GM23338 (cell line): ENCODE results near the gene TOMM40. TPM values are rescaled to one million over a fixed set of nuclear protein-coding genes. Genes with fewer than 3 reads are reported as not detected.

Source experiments
- ATAC-seq: fragments of 200-7000 bp; cut with Tn5 transposase; 3 replicates; pipeline ENCODE4 v1.9.1; 2020
- DNase-seq: peaks from one replicate; pipeline ENCODE4 v3.0.0-alpha.2; 2015; ENCODE audit warnings: low spot score
- H2AFZ ChIP-seq: fragments of 200-600 bp; sonication (generic); 2 replicates; pipeline ENCODE4 v1.8.0; 2016; ENCODE audit warnings: antibody characterized with exemption, mild to moderate bottlenecking, moderate library complexity
- H3F3A ChIP-seq: fragments of 200-600 bp; sonication (generic); replicated peaks from 2 replicates; pipeline ENCODE4 v1.8.0; 2017; ENCODE audit warnings: antibody characterized with exemption, mixed run types, low read depth
- H3K27ac ChIP-seq: fragments of 200-600 bp; sonication (generic); 2 replicates; pipeline ENCODE4 v1.6.1; 2016; ENCODE audit warnings: low read depth
- H3K27me3 ChIP-seq: fragments of 200-600 bp; sonication (generic); 2 replicates; pipeline ENCODE4 v1.8.0; 2016; ENCODE audit warnings: mild to moderate bottlenecking, mixed run types, moderate library complexity; ENCODE audit not compliant: insufficient read depth
- H3K36me3 ChIP-seq: fragments of 200-600 bp; sonication (generic); 2 replicates; pipeline ENCODE4 v1.8.0; 2016; ENCODE audit warnings: mild to moderate bottlenecking; ENCODE audit not compliant: insufficient read depth
- H3K4me1 ChIP-seq: fragments of 200-600 bp; sonication (generic); 2 replicates; pipeline ENCODE4 v1.8.0; 2016; ENCODE audit warnings: mild to moderate bottlenecking, moderate library complexity; ENCODE audit not compliant: insufficient read depth
- H3K4me2 ChIP-seq: fragments of 200-600 bp; sonication (generic); 2 replicates; pipeline ENCODE4 v1.7.1; 2017; ENCODE audit warnings: mixed run types
- H3K4me3 ChIP-seq: fragments of 200-600 bp; sonication (generic); 2 replicates; pipeline ENCODE4 v1.6.1; 2016; ENCODE audit warnings: mixed run types
- H3K79me2 ChIP-seq: fragments of 200-600 bp; sonication (generic); replicated peaks from 2 replicates; pipeline ENCODE4 v1.8.0; 2017; ENCODE audit warnings: mild to moderate bottlenecking; ENCODE audit not compliant: insufficient read depth
- H3K9me2 ChIP-seq: fragments of 200-600 bp; sonication (generic); 2 replicates; pipeline ENCODE4 v1.8.0; 2017; ENCODE audit not compliant: insufficient read depth
- H4K20me1 ChIP-seq: fragments of 200-600 bp; sonication (generic); replicated peaks from 2 replicates; pipeline ENCODE4 v1.8.0; 2017; ENCODE audit warnings: mild to moderate bottlenecking; ENCODE audit not compliant: insufficient read depth
- H3K27ac Mint-ChIP-seq: 2 replicates; pipeline ENCODE4 v1.8.0; 2020; ENCODE audit warnings: inconsistent platforms, mild to moderate bottlenecking, moderate library complexity, mixed read lengths
- H3K27me3 Mint-ChIP-seq: 3 replicates; pipeline ENCODE4 v1.8.0; 2022; ENCODE audit warnings: low read depth, mild to moderate bottlenecking, moderate library complexity, mixed read lengths, inconsistent platforms; ENCODE audit not compliant: insufficient read depth, poor library complexity
- H3K36me3 Mint-ChIP-seq: 3 replicates; pipeline ENCODE4 v1.8.0; 2021; ENCODE audit warnings: low read depth, mild to moderate bottlenecking, inconsistent platforms, moderate library complexity, mixed read lengths
- H3K4me1 Mint-ChIP-seq: 3 replicates; pipeline ENCODE4 v1.8.0; 2020; ENCODE audit warnings: mild to moderate bottlenecking, inconsistent platforms, mixed read lengths
- H3K4me3 Mint-ChIP-seq: 3 replicates; pipeline ENCODE4 v1.8.0; 2021; ENCODE audit warnings: moderate library complexity, mild to moderate bottlenecking, inconsistent platforms, mixed read lengths
- H3K9me3 Mint-ChIP-seq: 3 replicates; pipeline ENCODE4 v1.8.0; 2020; ENCODE audit warnings: moderate library complexity, mild to moderate bottlenecking, inconsistent platforms, mixed read lengths
- CREB1 ChIP-seq: fragments of 250-450 bp; sonication (Bioruptor Pico); IDR thresholded peaks from 2 replicates; pipeline ENCODE4 v1.5.0; 2020; ENCODE audit warnings: low read depth, mild to moderate bottlenecking, moderate library complexity
- EZH2 ChIP-seq: fragments of 200-600 bp; sonication (generic); IDR thresholded peaks from one replicate; pipeline ENCODE4 v1.8.0; 2017; ENCODE audit warnings: antibody characterized with exemption, mild to moderate bottlenecking, low read depth; ENCODE audit not compliant: unreplicated experiment
- EZH2phosphoT487 ChIP-seq: fragments of 200-600 bp; sonication (generic); IDR thresholded peaks from one replicate; pipeline ENCODE4 v1.8.1; 2018; ENCODE audit warnings: antibody characterized with exemption; ENCODE audit not compliant: unreplicated experiment
- NANOG ChIP-seq: IDR thresholded peaks from 2 replicates; pipeline ENCODE4 v1.6.1; 2016; ENCODE audit warnings: antibody characterized with exemption, borderline replicate concordance
- STAT1 ChIP-seq: IDR thresholded peaks from one replicate; pipeline ENCODE4 v1.6.1; 2016; ENCODE audit warnings: antibody characterized with exemption; ENCODE audit not compliant: unreplicated experiment
- ZNF114 ChIP-seq: fragments of 250-450 bp; sonication (Bioruptor Pico); IDR thresholded peaks from 2 replicates; pipeline ENCODE4 v1.5.0; 2020; ENCODE audit warnings: mild to moderate bottlenecking, moderate library complexity
- polyA plus RNA-seq: library from polyadenylated mRNA; unstranded; fragments of >200 nt; fragmentation: Nextera tagmentation; extraction: Ambion mirVana; gene quantifications from 2 replicates; pipeline ENCODE4 v1.2.1, GENCODE V29; 2016
- total RNA-seq: library from RNA; depleted of rRNA; stranded (reverse); fragments of >200 nt; shearing (Covaris generic); gene quantifications from 2 replicates; pipeline ENCODE4 v1.2.3, GENCODE V29; 2014
- TF ChIP-seq, protein P1 (sequence below): IDR thresholded peaks from 2 replicates; pipeline ENCODE4 v1.6.1; 2016; ENCODE audit warnings: antibody characterized with exemption
- TF ChIP-seq, protein P2 (sequence below): IDR thresholded peaks from one replicate; pipeline ENCODE4 v1.6.1; 2018; ENCODE audit warnings: antibody characterized with exemption; ENCODE audit not compliant: unreplicated experiment
- TF ChIP-seq, protein P3 (sequence below): fragments of 250-450 bp; sonication (Bioruptor Pico); IDR thresholded peaks from 2 replicates; pipeline ENCODE4 v1.5.0; 2020; ENCODE audit warnings: mild to moderate bottlenecking, moderate library complexity

Gene TOMM40
- total and polyA plus RNA-seq, 2 experiments from 2014 or later, result 142 to 273 TPM

DNA sequence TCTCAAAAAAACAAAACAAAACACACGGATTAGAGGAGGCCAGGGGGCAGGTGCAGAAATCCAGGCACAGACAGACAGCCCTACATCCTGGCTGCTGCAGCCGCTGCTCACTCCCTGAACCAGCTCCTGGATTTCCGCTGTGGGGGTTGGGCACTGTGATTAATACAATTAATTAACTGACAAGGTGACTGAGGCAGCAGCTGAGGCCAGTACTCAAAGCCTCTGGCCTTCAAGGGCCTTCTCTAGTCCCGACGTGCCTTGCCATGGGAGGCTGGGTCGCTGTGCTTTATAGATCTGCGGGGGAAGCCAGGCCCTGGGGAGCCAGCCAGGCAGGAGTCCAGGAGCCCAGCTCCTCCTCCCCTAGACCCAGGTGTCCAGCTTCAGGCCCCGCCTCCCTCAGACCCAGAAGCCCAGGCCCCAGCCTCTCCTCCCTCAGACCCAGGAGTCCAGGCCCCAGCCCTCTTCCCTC lies 40.4 kb upstream of the TOMM40 start:
- Histone ChIP-seq H3K4me2 (0 out of 2 replicates have a peak overlapping the region, but pooled peaks have one; percentile 100), H3K9me2 (no peaks in the 10 kb centered on the region), H2AFZ (no peak overlapping the region), H3K27me3 (no peaks in the 10 kb centered on the region), H3K4me3 (no peak overlapping the region), H3K4me1 (peaks cover 22% of the 10 kb centered on the region), H3F3A (peaks cover 27% of the 10 kb centered on the region; the same call in 1 of the 2 replicates), H3K36me3 (no peaks in the 10 kb centered on the region), H4K20me1 (peaks cover 53% of the 10 kb centered on the region), H3K79me2 (peaks cover 94% of the 10 kb centered on the region), H3K27ac (no peak overlapping the region)
- no peak for TF ChIP-seq EZH2
- TF ChIP-seq, protein P1, sequence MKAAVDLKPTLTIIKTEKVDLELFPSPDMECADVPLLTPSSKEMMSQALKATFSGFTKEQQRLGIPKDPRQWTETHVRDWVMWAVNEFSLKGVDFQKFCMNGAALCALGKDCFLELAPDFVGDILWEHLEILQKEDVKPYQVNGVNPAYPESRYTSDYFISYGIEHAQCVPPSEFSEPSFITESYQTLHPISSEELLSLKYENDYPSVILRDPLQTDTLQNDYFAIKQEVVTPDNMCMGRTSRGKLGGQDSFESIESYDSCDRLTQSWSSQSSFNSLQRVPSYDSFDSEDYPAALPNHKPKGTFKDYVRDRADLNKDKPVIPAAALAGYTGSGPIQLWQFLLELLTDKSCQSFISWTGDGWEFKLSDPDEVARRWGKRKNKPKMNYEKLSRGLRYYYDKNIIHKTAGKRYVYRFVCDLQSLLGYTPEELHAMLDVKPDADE, result no peak
- Mint-ChIP-seq H3K9me3 (no peaks in the 10 kb centered on the region; the same call in 1 of the 3 replicates), H3K4me1 (peaks cover 26% of the 10 kb centered on the region), H3K36me3 (peaks cover 30% of the 10 kb centered on the region), H3K4me3 (peak overlapping the region; percentile 96; the same call in 1 of the 3 replicates), H3K27ac (no peak overlapping the region), H3K27me3 (peaks cover 36% of the 10 kb centered on the region)
- DNase-seq (no peak), ATAC-seq (no peak)

DNA sequence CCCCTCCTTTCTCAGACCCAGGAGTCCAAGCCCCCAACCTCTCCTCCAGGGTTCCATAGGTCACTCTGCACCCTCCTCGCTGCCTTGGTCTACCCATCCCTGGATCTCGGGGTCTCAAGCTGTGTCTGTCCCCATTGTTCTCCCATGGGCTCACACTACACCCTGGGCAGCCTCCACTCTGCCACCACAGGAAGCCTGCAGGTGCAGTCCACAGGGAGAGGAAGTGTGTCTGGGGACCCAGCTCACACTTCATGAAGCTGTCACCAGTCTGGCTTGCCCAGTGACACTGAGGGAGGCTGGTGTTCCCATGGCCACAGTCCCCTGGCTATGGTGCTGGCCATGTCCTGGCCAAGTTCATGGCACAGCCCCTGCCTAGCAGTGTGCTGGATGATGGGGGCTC lies 39.6 kb upstream of the TOMM40 start:
- ATAC-seq (no peak), DNase-seq (no peak)
- Mint-ChIP-seq H3K4me1 (peaks cover 30% of the 10 kb centered on the region), H3K36me3 (peaks cover 34% of the 10 kb centered on the region), H3K27me3 (peaks cover 35% of the 10 kb centered on the region), H3K27ac (peak overlapping the region; percentile 28; the same call in 1 of the 2 replicates), H3K4me3 (no peak overlapping the region), H3K9me3 (no peaks in the 10 kb centered on the region; the same call in 2 of the 3 replicates)
- H3K4me1 ChIP-seq, result peaks cover 25% of the 10 kb centered on the region
- H2AFZ ChIP-seq, result no peak overlapping the region
- H3K9me2 ChIP-seq, result no peaks in the 10 kb centered on the region
- H3F3A ChIP-seq, result peaks cover 27% of the 10 kb centered on the region; the same call in 1 of the 2 replicates
- no peak overlapping the region for H3K27ac ChIP-seq
- peaks cover 100% of the 10 kb centered on the region for H3K79me2 ChIP-seq
- no peak overlapping the region for H3K4me3 ChIP-seq
- H4K20me1 ChIP-seq, result peaks cover 61% of the 10 kb centered on the region
- no peak overlapping the region for H3K4me2 ChIP-seq
- no peaks in the 10 kb centered on the region for H3K36me3 ChIP-seq
- H3K27me3 ChIP-seq, result no peaks in the 10 kb centered on the region
- TF ChIP-seq EZH2phosphoT487 (no peak), ZNF114 (CRISPR knock-in tag) (no peak), CREB1 (CRISPR knock-in tag) (no peak), NANOG (no peak), STAT1 (no peak)
- TF ChIP-seq, protein P2, sequence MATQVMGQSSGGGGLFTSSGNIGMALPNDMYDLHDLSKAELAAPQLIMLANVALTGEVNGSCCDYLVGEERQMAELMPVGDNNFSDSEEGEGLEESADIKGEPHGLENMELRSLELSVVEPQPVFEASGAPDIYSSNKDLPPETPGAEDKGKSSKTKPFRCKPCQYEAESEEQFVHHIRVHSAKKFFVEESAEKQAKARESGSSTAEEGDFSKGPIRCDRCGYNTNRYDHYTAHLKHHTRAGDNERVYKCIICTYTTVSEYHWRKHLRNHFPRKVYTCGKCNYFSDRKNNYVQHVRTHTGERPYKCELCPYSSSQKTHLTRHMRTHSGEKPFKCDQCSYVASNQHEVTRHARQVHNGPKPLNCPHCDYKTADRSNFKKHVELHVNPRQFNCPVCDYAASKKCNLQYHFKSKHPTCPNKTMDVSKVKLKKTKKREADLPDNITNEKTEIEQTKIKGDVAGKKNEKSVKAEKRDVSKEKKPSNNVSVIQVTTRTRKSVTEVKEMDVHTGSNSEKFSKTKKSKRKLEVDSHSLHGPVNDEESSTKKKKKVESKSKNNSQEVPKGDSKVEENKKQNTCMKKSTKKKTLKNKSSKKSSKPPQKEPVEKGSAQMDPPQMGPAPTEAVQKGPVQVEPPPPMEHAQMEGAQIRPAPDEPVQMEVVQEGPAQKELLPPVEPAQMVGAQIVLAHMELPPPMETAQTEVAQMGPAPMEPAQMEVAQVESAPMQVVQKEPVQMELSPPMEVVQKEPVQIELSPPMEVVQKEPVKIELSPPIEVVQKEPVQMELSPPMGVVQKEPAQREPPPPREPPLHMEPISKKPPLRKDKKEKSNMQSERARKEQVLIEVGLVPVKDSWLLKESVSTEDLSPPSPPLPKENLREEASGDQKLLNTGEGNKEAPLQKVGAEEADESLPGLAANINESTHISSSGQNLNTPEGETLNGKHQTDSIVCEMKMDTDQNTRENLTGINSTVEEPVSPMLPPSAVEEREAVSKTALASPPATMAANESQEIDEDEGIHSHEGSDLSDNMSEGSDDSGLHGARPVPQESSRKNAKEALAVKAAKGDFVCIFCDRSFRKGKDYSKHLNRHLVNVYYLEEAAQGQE, result no peak
- TF ChIP-seq, protein P3, sequence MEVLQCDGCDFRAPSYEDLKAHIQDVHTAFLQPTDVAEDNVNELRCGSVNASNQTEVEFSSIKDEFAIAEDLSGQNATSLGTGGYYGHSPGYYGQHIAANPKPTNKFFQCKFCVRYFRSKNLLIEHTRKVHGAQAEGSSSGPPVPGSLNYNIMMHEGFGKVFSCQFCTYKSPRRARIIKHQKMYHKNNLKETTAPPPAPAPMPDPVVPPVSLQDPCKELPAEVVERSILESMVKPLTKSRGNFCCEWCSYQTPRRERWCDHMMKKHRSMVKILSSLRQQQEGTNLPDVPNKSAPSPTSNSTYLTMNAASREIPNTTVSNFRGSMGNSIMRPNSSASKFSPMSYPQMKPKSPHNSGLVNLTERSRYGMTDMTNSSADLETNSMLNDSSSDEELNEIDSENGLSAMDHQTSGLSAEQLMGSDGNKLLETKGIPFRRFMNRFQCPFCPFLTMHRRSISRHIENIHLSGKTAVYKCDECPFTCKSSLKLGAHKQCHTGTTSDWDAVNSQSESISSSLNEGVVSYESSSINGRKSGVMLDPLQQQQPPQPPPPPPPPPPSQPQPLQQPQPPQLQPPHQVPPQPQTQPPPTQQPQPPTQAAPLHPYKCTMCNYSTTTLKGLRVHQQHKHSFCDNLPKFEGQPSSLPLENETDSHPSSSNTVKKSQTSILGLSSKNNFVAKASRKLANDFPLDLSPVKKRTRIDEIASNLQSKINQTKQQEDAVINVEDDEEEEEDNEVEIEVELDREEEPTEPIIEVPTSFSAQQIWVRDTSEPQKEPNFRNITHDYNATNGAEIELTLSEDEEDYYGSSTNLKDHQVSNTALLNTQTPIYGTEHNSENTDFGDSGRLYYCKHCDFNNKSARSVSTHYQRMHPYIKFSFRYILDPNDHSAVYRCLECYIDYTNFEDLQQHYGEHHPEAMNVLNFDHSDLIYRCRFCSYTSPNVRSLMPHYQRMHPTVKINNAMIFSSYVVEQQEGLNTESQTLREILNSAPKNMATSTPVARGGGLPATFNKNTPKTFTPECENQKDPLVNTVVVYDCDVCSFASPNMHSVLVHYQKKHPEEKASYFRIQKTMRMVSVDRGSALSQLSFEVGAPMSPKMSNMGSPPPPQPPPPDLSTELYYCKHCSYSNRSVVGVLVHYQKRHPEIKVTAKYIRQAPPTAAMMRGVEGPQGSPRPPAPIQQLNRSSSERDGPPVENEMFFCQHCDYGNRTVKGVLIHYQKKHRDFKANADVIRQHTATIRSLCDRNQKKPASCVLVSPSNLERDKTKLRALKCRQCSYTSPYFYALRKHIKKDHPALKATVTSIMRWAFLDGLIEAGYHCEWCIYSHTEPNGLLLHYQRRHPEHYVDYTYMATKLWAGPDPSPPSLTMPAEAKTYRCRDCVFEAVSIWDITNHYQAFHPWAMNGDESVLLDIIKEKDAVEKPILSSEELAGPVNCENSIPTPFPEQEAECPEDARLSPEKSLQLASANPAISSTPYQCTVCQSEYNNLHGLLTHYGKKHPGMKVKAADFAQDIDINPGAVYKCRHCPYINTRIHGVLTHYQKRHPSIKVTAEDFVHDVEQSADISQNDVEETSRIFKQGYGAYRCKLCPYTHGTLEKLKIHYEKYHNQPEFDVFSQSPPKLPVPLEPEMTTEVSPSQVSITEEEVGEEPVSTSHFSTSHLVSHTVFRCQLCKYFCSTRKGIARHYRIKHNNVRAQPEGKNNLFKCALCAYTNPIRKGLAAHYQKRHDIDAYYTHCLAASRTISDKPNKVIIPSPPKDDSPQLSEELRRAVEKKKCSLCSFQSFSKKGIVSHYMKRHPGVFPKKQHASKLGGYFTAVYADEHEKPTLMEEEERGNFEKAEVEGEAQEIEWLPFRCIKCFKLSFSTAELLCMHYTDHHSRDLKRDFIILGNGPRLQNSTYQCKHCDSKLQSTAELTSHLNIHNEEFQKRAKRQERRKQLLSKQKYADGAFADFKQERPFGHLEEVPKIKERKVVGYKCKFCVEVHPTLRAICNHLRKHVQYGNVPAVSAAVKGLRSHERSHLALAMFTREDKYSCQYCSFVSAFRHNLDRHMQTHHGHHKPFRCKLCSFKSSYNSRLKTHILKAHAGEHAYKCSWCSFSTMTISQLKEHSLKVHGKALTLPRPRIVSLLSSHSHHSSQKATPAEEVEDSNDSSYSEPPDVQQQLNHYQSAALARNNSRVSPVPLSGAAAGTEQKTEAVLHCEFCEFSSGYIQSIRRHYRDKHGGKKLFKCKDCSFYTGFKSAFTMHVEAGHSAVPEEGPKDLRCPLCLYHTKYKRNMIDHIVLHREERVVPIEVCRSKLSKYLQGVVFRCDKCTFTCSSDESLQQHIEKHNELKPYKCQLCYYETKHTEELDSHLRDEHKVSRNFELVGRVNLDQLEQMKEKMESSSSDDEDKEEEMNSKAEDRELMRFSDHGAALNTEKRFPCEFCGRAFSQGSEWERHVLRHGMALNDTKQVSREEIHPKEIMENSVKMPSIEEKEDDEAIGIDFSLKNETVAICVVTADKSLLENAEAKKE (CRISPR knock-in tag), result no peak
